ENCODE measurements around the gene KCNA2. TPM values are rescaled to one million over a fixed set of nuclear protein-coding genes. Genes with fewer than 3 reads are reported as not detected.

The KCNA2 gene
- total RNA-seq, 1 experiment from 2014 or later: 0.52 TPM

DNA sequence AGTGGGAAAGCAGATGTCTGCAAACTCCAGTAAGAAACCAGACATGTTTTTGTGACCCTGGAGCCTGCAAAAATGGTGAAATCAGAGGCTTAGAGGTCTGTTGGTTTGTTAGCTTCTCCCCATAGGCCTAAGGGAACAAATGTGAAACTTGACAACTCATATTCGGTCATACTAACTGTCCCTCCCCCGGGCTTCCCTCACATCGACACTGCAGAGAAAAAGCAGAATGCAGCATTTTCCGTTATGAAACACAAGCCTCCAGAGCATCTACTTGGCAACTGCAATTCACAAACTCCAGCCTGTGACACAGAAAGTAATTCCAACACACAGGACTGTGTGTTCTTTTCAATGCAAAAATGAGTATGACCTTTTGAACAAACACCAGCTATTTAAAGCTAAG is 3.7 kb downstream of the KCNA2 start:
- no peak for DNase-seq (ENCODE audit: low spot score)

DNA sequence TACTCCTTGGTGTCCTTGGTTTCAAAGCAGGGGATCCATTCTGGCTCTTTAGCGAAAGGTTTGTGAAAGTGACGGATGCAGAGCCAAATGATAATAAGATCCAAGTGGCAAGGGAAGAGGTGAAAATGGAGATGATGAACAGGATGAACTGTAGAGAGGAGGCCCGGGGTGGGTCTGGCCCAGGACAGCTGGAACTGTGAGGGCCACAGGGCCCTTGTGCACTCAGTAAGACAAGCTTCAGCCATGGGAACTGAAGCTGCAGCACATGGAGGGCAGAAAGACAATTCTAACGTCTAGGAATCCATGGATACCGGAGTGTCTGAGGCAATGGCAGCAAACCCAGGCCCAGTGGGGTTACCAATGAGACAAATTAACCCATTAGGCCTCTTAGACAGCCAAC is 4.8 kb downstream of the KCNA2 start:
- DNase-seq (ENCODE audit: low spot score): no peak

DNA sequence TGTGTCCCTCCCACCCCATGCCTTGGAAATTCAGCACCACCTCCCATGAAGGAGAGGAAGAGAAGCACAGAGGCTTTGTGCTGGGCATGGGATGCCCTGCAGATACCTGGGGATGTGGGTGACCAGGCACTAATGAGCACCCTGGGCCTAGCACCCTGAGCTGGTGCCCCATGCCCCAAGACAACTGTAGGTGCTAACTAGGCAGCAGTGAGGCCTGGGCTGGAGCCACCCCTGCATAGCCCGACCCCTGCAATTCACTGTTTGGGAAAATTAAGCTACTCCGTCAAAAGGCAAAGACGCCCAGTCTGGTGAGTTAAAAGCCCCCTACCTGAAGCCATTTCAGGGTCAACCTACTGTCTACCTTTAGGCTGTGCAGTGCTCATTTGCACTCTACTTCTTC is 5.4 kb downstream of the KCNA2 start:
- no peak for DNase-seq (ENCODE audit: low spot score)

DNA sequence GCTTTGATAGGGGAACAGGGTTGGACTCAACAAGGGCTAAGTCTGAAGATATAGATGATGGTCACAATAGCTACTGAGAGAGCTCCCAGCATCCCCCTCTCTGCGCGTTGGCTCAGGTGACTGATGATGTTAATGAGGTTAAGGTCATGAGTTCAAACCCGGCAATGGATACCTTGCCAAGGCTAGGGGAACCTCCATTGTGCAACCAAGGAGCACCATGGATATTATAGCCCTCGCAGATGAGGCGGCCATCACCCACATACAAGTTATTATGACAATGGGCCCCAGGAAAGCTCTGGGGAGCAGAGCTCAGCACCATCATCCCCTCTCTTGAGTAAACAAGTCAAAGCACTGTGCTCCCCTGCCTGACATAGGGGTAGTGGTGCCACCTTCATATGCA is 8.2 kb downstream of the KCNA2 start:
- no peak for DNase-seq (ENCODE audit: low spot score)

DNA sequence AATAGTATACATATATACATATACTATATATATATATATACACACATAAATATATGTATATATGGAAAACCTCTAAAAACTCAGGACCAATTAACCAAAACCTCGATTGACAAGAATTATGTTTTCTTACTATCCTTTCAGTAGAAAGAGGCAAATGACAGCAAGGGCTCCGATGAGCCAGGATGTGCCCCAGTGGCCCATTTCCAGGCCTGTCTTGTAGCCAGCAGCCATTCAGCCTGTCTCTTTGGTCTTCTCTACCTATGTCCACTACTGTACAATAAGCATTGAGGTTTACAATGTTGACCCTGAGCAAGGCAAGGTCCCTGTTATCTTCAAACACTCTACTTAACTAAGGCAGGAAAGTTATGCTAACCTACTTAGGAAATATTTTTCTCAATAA is 9.8 kb downstream of the KCNA2 start:
- DNase-seq (ENCODE audit: low spot score): no peak

DNA sequence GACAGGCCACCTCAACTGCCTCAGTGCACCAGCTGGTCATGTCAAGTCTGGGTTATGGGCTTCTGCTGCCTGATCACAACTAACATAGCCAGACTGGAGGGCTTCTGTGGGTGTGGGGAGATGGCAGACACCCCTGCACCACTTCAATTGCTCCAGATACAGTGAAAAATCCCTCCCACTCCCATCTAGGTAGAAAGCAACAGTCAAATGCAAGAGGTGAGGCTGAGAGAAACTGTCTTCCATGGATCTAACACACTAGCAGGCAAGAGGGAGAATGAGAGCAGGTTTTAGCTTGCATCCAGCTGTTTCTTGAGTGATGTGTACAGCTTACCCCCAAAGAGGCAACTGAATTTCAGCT is 10.8 kb downstream of the KCNA2 start:
- DNase-seq (ENCODE audit: low spot score): no peak

DNA sequence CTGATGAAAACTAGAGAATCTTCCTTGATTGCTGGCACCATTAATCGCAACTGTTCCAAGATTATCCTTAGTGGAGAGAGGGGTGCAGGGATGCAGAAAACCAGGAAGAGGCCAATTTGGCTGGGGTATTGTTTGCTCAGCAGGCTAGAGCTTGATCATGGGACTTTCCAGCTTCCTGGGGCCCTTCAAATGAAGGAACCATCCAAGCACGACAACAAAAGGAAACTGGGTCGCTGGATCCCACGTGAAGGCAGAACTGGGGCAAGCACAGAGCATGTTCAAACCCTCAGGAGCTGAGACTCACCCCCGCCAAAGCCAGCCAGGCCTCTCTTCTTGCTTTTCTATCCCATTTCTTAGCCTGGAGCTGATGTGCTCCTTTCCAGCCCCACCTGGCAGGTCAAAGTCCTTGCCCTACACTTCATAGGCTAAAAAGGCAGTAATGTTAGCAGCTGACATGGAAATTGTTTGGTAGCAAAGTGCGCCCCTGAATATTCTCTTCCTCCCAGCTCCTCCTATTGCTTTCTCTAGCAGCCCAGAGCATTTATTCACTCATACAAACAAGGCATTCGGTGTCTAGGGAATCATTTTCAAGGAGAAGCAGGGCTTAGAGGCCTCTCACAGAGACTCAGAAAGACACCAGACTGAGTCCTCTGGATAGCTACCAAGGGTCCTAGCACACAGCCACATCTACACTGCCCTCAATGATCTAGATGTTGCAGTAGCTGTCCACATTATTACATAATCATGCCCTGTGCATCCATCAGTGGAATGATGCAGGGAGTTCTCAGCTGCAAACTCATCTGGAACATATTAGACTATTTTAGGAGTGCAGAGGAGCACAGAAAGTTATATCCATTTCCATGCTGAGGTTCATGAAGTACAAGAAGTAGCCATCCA is 11.5 kb downstream of the KCNA2 start:
- no peak for DNase-seq (ENCODE audit: low spot score)

DNA sequence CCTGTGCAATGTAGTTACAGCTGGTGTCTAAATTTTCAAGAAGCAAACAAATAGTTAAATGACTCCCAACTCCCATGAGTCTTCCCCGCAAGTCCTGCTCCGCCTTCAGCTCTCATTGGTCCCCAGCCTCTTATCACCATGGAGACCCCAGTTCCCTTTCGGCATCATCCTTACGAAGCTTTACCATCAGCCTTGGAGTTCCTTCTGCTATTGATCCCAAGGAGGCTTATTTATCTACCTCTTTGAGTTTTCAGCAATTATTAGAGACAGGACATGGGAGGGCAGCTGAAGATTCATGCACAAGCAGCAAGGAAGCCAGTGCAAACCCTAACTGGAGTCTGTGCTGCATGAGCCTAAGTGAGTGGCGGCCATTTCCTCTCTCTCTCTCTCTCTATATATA is 12.3 kb downstream of the KCNA2 start:
- no peak for DNase-seq (ENCODE audit: low spot score)

DNA sequence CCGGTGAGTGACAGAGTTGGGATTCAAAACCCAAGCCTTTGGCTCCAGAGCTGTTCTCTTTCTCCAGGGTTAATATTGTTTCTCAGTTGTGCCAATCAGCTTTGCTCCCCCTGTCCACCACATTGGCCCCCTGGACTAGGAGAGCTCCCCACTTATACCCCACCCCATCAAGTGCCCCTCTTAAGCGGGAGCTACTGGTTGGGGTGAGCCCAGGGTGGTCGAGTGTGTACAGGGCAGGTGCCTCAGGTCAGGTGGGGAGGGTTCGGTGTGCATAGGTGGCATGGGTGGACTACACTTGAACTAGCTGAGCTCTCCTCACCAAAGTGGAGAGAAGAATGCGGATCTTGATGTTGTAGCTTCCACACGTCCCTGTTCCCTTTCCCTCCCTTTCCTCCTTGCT is 14.2 kb downstream of the KCNA2 start:
- DNase-seq (ENCODE audit: low spot score): no peak

DNA sequence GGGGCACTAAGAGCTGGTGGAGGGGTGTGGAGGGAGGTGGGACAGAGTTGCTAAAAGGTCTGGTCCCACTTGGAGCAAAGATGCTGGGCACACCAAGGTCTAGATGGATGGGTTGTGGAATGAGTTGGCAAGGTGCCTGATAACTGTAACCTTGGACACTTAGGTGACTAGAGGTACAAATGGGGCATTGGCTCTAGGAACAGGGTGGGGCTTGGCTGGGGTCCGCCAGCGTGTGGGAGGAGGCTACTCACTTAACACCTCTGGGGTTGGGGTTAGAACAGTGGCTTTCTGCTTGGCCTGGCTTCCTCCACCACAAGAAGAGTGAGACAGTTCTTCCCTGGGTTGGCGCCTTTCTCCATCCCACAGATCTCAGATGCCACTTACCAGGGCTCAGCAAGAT is 17.2 kb downstream of the KCNA2 start:
- DNase-seq (ENCODE audit: low spot score): no peak

DNA sequence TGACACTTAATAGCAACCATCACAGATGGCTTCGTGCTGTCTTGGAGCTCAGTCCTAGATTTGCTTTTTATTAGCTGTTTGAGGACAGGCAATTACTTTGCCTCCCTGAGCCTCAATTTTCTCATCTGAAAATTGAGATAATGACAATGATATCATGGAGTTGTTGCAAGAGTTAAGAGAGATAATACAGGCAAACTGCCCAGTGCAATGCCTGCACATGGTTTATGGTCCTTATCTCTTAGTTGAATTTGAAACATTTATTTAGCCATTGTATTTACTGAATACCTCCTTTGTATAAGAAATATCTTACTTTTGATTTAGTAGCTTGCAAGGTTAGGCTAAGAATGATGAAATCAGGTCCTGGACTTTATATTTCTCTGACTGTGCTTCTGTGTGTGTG is 17.7 kb downstream of the KCNA2 start:
- no peak for DNase-seq (ENCODE audit: low spot score)

DNA sequence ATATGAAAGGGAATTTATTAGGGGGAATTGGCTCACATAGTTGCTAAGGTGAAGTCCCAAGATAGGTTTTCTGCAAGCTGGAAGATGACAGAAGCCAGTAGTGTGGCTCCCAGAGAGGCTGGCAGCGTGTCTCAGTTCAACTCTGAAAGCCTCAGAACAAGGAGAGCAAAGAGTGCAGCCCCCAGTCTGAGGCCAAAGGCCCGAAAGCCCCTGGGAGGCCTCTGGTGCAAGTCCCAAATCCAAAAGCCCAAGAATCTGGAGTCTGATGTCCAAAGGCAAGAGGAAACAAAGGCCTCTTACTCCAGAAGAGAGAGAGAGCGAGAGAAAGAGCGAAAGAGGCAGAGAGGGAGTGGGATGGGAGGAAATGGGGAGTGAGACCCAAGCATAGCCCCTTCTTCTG is 18.3 kb downstream of the KCNA2 start:
- DNase-seq (ENCODE audit: low spot score): no peak

DNA sequence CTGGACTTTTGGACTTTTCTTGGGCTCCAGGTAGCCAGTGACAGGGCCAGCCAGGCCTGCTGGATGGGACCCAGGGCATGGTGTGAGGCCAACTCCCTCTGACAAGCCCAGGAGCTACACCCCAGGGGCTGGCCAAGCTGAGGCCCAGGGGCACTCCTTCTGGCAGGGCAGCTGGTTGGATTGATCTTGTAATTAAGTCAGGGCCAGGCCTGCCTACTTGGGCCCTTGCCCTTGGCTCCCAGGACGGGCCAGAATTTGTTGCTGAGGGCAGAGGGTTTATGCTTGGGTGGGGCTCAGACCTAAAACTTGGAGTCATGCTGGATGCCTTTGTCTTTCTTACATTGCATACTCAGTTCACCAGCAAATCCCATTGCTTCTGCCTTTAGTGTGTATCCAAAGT is 20.7 kb downstream of the KCNA2 start:
- no peak for DNase-seq (ENCODE audit: low spot score)

DNA sequence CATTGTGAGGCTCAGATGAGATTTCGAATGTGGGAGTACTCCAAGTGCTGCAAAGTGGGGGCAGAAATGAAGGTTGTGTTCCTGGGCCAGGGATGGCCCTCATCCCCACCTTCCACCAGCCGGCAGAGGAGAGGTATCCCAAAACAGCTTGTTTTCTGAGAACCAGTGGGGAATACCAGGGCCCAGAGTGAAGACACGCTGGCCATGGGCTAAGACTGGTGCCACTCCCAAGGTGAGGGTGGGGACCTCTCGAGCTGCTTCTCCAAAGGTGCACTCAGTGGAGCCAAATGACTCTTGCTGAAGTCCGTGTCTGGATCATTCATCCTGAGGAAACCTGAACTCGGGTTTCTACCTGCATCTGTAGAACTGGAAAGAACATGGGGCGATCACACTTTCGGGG is 22.1 kb downstream of the KCNA2 start:
- no peak for DNase-seq (ENCODE audit: low spot score)

DNA sequence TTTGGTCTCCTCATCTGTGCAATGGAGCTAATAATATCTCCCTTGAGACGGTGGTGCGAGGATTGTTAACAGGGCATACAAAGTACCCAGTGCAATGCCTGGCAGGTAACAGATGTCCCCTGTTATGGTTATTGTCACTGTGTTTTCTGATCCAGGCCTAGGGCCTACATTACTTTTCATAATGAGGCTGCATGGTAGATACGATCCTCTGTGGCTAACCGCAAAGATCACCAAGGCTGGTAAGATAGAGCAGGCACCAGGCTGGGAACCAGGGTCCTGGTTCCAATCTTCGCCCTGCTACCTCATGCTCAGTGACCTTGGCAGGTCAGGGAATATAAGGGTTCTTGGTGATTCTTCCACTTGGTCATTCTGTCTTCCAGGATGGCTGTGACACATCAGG is 22.7 kb downstream of the KCNA2 start:
- DNase-seq (ENCODE audit: low spot score): no peak

DNA sequence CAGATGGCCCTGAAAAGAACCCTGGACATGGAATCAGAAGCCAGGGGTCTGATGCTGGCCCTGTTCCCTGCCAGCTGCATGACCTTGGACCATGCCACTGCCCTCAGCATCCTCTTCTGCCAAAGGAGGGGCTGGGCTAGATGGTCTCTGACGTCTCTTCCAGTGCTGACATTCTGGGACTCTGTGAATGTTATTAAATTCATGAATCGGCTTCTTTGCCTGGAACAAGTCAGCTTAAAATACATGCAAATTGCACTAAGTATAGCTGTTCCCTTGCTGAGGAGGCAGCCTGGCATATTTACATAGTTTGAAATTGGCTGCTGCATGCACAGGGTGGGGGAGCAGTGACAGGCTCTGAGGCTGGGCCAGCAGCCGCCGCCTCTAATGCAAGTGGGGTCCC is 23.8 kb downstream of the KCNA2 start:
- DNase-seq (ENCODE audit: low spot score): no peak

DNA sequence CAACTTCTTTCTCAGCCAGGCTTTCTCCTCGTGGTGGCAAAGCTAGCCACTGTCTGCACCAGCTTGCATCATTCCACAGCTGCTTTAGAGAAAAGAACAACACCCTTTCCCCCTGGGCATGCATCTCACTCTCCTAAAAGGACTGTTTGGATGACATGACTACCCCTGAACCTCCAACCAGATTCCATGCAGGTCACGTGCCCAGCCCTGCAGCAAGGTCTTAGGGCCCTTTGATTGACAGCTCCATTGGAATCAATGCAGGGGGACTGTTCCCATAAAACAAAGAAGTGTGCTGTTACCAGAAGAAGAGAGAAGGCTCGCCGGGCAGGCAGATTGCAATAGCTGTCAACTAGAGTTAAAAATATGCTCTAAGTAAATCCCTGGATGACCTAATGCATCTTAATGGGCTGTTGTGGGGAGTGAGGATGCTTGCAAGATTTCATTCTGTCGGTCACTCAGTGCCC is 24.4 kb downstream of the KCNA2 start:
- DNase-seq (ENCODE audit: low spot score): no peak

DNA sequence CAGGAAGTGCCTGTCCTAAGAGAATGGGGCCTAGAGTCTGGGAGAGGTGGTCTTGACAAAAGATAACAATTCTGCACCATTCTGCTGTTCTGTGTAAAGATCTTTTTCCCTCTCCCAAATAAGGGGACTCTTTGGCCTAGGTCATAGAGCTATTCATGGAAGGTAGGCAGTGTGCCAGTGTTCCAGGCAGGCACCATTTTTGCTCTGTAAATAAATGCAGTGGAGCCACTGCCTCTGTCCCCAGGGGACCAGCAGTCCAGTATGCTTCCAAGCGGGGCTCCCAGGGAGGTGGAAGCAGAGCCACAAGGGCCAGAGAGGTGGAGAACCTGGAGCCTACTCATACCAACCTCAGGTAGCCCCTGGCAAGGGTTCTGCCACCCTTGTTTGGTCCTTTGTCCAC is 25.9 kb downstream of the KCNA2 start:
- no peak for DNase-seq (ENCODE audit: low spot score)

DNA sequence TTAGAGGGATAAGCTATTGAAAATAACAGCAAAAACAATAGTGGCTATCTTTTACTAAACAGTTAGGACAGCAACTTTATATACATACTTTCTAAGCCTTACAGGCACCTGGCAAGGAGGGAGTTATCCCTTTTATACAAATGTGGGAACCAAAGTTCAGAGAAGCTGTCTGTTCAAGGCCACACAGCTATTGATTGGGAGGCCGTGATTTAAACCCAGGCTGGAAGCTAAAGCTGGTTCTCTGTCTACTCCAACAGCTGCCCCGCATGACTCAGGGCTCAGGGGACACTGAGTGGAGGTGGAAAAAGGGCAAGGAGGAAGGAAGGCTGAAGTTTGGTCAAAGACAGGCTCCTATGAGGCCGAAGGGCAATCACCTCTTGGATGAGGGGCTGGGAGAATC is 26.7 kb downstream of the KCNA2 start:
- no peak for DNase-seq (ENCODE audit: low spot score)

DNA sequence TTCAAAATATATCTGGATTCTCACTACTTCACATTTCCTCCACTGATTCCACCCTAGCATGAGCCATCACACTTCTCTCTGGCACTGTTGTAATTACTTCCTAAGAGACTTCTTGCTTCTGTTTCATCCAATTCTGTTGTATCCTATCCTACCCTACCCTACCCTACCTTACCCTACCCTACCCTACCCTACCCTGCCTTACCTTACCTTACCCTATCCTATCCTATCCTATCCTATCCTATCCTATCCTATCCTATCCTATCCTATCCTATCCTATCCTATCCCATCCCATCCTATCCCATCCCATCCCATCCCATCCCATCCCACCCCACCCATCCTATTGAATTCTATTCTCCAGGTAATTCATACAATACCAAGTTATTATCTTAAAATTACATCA is 29.7 kb downstream of the KCNA2 start:
- DNase-seq (ENCODE audit: low spot score): no peak

DNA sequence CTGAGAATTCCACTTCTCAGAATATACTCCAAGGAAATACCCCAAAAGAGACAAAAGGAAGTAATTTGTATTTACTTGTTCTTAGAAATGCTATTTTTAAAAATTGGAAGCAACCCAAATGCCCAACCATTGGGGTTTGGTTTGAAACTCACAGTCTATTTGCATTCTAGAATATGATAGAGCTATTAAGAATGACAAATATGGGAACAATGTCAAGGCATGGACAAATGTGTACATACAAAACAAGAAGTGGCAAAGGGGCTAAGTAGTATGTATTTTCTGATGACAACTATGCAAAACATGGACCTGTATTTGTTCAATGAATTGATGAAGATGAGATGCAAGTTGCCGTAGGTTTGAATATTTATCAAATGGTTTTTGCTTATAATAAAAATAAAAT is 32.8 kb downstream of the KCNA2 start:
- DNase-seq (ENCODE audit: low spot score): no peak

DNA sequence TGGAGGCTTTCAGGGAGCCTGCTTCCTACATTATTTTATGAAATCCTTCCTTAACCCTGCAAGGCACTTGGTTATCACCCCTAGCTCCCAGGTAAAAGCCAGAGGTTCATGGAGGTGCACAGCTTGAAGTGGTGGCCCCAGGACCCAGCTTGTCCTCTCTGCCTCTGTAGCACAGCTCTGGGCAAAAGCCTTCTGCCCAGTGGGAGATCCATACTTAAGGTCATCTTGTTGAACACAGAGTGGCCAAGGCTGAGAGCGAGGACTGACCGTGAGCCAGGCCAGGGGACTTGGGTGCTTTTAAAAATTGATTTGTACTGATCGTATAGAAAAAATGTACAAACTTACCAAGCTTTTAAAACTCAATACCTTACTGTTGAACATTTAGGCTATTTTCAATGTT is 33.4 kb downstream of the KCNA2 start:
- DNase-seq (ENCODE audit: low spot score): no peak

DNA sequence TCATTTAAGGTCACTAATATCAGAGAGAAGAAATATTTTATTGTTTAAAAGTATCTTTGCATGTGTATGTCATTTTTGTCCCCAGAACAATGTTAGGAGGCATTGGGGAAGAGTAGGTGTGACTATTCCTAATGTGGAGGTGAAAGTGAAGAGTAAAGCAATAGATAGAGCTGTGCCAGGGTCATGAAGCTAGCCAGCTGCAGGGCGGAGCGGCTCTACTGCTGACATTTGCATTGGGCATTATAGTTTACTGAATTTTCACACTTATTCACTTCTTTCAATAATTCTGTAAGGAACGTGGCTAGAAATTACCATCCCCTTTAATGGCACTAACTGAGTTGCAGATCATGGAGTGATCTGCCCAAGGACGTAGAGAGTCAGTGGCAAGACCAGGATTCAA is 35.3 kb downstream of the KCNA2 start:
- no peak for DNase-seq (ENCODE audit: low spot score)

DNA sequence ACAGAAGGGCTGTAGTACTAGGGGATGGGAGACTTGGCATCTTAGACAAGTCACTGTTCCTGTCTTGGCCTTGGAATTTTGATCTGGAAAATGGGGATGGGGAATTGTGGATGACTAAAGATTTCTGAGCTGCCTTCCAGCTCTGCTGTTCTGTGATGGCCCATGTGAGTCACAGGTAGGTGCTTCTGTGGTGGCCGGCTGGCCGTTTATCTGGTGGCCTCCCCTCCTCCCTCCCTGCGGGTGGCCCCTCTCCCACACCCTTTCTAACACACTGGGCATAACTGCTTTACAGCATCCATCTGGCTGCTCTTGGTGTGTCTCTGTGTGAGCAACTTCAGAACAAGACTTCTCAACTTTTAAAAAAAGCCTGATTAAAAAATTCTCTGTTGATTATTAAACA is 35.9 kb downstream of the KCNA2 start:
- no peak for DNase-seq (ENCODE audit: low spot score)
